Occipital lobe (tissue), 2 donors: ENCODE measurements around the gene TUBA8. TPM values are rescaled to one million over a fixed set of nuclear protein-coding genes. Genes with fewer than 3 reads are reported as not detected.
A peak's percentile ranks its signal among the peaks of the same experiment; 100 is the strongest.
"Not testable (repeated sequence)": the region's sequence is repeated elsewhere in the genome, so short reads cannot be mapped to it uniquely, and the experiment has no call there.

Source experiments
- DNase-seq: peaks from one replicate; lab custom pipeline; 2025; lab: John Stamatoyannopoulos, UW
- total RNA-seq: library from RNA; depleted of rRNA; stranded (reverse); fragments of >200 nt; gene quantifications from one replicate; pipeline ENCODE4 v1.2.3, GENCODE V29; 2014

The TUBA8 gene
- total RNA-seq = 0.94 TPM

DNA sequence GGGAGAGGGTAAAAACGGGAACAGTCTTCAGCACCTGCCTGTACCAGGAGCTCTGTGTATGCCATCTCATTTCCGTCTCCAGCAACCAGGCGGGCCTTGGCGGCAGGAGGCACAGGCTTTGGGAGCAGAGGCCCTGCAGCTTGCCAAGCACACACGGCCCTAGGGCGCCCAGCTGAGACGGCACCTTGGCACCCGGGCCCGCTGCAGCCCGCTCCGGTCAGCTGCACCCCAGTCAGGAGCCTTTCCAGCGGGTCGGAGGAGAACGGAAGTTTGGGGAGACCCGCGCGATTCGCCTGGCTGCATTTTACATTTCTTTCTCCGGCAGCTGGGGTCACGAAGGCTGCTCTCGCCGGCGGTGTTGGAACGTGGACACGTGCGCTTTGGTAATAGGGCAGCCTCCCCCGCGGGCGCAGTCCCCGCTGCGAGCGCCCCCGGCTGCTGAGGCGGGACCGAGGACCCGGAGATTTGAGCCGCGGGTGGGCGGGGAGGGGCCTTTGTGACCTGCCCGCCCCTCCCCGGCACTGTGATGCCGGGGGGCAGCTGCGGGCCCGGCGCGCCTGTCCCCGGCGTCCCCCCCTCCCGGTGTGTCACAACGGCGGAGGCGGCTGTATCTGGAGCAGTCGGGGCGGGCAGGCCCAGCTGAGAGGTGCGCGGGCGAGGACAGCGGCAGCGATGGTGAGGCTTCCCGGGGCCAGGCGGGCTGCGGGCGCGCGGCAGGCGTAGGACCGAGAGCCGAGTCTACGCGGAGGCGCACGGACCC is at the start of gene TUBA8:
TUBA8 (plus strand) TSS at position 616 of the 760 bp plus-strand sequence; CDS start at position 673, 57 bp downstream.
- peak; percentile 54 for DNase-seq

DNA sequence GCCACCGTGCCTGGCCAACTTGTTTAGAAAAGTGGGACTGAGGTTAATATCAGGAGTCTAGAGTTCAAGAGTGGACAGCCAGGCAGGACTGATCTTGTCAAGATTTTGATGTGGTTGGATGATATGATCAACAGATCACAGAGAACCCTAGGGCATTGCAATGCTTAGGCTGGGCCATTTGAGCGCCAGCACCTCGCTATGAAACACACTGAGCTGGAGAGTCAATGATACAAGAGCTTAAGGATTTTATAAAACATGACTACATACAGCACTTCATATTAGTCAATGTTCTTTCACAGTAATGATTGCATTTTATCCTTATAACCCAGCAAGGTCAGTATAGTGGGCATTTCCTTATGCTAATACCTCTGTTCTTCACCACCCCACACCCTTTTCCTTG is 48.2 kb upstream of the TUBA8 start:
- no peak for DNase-seq

- no peak for DNase-seq
Observed at GRCh38 chr22:18063306-18063705, 47.3 kb upstream of the TUBA8 start.

- DNase-seq = not testable (repeated sequence)
Observed at GRCh38 chr22:18063715-18064114, 46.9 kb upstream of the TUBA8 start.

- no peak for DNase-seq
Observed at GRCh38 chr22:18064636-18065035, 46.0 kb upstream of the TUBA8 start.

DNA sequence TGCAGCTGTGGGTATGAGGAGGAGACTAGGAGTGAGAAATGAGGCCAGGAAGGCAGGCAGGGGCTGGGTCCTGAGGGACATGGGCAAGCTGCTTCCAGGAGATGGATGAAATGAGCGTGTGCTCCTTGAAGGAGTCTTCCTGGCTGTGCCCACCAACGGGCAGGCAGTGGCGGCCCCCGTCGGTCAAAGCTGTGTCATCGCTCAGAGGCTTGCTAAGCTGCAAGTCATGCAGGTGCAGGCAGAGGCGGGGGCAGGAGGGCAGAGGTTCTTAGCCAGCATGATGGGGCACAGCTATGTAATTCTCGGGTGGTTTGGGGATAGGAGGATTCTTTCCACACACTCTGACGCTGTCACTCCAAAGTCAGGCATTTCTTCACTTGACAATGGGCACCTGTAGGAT is 45.4 kb upstream of the TUBA8 start:
- no peak for DNase-seq

- DNase-seq = no peak
Observed at GRCh38 chr22:18066181-18066859, 44.3 kb upstream of the TUBA8 start.

DNA sequence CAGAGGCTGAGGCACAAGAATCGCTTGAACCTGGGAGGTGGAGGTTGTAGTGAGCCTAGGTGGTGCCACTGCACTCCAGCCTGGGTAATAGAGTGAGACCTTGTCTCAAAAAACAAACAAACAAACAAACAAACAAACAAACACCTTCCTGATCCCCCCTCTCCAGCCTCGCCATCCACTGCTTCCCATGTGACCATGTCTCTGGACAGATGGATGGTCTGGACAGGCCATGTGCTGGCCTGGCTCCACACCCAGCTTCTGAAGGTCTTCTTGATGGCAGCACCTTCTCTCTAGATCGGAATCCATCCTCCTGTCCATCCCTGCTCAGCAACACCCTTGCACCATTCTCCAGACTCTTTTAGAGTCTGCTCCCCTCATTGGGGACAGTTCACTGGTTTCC is 43.5 kb upstream of the TUBA8 start:
- DNase-seq = no peak

DNA sequence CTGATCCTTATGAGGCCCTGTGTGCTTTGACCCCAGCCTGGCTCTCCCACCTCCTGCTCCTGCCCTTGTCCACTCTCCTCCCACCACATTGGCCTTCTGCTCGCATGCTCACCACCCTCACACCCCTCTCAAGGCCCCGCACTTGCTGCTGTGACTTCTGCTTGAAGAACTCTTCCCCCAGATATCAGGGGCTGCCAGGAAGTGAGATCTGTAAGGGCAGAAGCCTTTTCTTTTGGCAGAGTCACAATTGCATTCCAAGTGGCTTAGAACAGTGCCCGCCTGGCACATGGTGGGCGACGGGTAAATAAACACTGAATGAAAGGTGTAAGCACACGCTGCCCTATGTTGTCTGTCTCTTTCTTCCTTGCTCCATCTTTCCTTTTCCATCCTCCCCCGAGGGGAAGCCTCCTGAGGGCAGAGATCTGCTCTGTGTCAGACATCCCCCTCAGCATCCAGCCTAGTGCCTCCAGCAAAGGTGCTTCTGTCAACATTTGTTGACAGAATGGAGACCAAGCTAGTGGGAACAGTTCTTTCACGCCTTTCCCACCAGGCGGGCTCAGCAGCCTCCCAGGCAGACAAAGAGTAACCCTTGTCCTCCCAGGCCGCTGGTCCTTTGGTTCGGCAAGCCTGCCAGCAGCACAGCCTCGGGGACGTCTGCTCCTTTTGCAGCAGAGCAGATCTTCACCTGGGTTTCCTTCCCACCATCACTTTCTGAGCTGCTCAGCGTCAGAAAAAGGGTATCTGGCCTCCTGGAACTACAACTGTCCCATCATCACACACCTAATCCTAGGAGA is 42.9 kb upstream of the TUBA8 start:
- DNase-seq = no peak

DNA sequence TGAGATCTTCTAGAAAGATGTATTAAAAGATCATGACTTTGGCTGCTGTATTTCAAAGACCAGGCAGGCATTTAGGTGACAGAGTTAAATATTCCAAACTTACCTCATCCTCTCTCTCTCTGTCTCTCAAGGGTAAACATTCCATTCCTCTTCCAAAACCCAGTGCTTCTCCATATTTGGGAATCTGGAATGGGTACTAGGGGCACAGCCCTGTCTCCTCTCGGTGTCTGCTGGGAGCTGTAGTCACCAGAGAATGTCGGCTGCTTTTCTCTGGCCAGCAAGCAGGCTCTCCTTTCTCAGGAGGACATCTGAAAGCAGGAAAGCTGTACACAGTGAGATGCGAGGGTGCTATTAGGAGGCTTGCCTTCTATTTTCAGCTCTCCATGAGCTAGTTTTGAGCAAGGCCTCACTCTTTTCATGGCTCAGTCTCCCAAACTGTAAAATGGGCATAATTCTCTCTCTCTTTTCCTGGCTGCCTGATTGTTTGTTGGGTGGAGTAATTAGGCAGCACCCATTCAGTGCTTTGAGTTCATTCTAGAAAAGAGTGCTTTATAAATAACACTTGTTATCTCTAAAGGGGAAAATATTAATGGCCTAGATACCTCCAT is 42.1 kb upstream of the TUBA8 start:
- no peak for DNase-seq

DNA sequence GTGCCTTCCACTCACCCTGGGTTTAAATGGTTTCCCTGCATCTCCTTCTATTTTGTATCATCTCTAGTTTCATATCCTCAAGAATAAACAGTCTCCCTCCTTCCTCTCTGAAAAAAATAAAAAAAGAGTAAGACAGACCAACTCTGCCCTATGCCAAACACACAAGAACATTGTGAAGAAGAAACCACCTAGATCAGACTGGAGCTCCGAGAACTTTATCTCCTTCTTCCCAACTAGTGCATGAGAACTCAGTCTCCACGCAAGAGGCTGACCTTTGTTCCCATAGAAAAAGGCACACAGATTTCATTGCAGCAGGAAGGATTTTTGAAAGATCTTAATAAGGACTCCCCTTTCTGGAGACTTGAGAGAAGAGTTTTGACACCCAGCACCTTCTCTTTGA is 41.6 kb upstream of the TUBA8 start:
- no peak for DNase-seq

GRCh38 chr22:18070041-18070440 is 40.6 kb upstream of the TUBA8 start:
- DNase-seq = no peak

GRCh38 chr22:18070556-18071306 is 39.9 kb upstream of the TUBA8 start:
- DNase-seq = no peak

DNA sequence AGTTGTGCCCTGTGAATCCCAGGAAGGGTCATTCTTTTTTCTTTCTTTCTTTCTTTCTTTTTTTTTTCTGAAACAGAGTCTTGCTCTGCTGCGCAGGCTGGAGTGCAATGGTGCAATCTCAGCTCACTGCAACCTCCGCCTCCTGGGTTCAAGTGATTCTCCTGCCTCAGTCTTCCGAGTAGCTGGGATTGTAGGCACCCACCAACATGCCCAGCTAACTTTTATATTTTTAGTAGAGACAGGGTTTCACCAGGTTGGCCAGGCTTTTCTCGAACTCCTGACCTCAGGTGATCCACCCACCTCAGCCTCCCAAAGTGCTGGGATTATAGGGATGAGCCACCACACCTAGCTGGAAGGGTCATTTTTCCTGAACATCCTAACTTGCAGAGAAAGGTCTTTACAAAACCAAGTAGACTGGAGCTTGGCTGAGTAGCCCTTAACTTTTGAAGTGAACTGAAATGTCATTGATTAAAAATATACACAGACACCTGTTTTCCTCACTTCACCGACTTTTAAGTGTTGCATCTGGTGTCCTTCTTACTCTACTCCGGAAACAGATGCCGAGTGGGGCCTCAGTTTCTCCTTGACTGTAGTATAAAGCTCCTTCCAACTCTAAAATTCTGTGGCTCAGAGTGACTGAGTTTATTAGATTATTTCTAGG is 39.2 kb upstream of the TUBA8 start:
- DNase-seq = not testable (repeated sequence)

- no peak for DNase-seq
Observed at GRCh38 chr22:18071968-18072310, 38.7 kb upstream of the TUBA8 start.

DNA sequence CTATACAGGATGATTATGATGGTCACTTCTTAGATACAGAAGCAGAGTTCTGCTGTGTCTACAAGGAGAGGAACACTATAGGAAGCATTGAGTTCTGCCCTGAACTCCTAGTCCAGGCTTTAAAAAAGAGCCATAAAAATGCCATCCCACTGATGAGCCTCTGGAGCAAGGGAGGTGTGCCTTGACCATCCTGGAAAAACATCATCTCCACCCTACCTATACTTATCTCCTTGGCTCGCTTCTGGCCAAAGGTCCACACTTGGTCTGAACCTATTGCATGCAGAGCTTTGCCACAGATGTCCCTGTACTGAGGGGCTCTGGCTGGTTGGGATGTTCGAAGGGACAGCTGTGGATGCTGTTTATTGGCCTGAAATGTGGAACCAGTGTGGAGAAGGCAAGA is 37.1 kb upstream of the TUBA8 start:
- DNase-seq = no peak

DNA sequence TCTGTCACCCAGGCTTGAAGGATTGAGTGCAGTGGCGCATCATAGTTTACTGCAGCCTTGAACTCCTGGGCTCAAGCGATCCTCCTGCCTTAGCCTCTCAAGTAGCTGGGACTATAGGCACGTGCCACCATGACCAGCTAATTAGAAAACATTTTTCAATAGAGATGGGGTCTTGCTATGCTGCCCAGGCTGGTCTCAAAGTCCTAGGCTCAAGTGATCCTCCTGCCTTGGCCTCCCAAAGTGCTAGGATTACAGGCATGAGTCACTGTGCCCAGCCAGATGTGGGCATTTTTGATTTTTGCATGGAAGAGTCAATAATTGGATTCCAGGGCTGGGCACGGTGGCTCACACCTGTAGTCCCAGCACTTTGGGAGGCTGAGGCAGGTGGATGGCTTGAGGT is 36.7 kb upstream of the TUBA8 start:
- not testable (repeated sequence) for DNase-seq

DNA sequence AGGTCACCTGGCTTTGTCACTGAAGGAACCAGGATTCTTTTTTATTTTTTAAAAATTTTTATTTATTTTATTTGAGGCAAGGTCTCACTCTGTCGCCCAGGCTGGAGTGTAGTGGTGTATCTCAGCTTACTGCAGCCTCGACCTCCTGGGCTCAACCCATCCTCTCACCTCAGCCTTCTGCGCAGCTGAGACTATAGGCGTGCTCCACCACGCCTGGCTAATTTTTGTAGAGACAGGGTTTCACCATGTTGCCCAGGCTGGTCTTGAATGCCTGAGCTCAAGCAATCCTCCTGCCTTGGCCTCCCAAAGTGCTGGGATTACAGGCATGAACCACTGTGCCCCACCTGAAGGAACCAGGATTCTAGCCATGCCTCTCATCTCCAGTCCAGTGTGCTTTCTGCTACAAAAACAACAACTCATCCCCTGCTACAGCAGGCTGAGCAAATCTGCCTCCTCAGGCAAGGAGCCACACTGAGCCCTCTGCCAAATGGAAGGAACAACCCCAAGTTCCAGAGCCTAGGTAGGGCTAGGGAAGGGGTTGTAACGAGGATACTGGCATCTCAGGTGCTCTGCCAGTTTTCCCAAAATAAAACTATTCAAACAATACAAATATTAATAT is 35.4 kb upstream of the TUBA8 start:
- DNase-seq = no peak

- peak; percentile 73 for DNase-seq
Observed at GRCh38 chr22:18075720-18076497, 34.7 kb upstream of the TUBA8 start.
